ENCODE data around the gene TRIM41. TPM values are rescaled to one million over a fixed set of nuclear protein-coding genes. Genes with fewer than 3 reads are reported as not detected.

The TRIM41 gene
- total and polyA plus RNA-seq, 2 of the 13 experiments (the other 11 are each of a cell fraction or from before 2014, with no cell fraction given) = 10.2 to 16.7 TPM

GRCh38 chr5:181191526-181192336 lies 31.4 kb upstream of the TRIM41 start (continued):
- peak; percentile 74; the same call in 1 of the 2 replicates for TF ChIP-seq MTERF4 (CRISPR knock-in tag; IDR thresholded peaks at IDR 0.05)
- peak; percentile 63; the same call in 1 of the 2 replicates for TF ChIP-seq ZNF768 (CRISPR knock-in tag; IDR thresholded peaks at IDR 0.05)
- TF ChIP-seq BRCA1 (CRISPR knock-in tag; IDR thresholded peaks at IDR 0.05) = 0 out of 2 replicates have a peak, but pooled peaks have one; percentile 82
- peak; percentile 90 for TF ChIP-seq MED8 (CRISPR knock-in tag; IDR thresholded peaks at IDR 0.05; ENCODE audit: insufficient replicate concordance)
- TF ChIP-seq SSRP1 (CRISPR knock-in tag; IDR thresholded peaks at IDR 0.05) = peak; percentile 79; the same call in 1 of the 2 replicates
- TF ChIP-seq ZNF710 (CRISPR knock-in tag; IDR thresholded peaks at IDR 0.05; ENCODE audit: borderline replicate concordance) = peak; percentile 32; the same call in 1 of the 2 replicates
- TF ChIP-seq ZNF280D (CRISPR knock-in tag; IDR thresholded peaks at IDR 0.05) = no peak; the same call in 1 of the 2 replicates
- TF ChIP-seq ZMYM2 (CRISPR knock-in tag; IDR thresholded peaks at IDR 0.05) = 0 out of 2 replicates have a peak, but pooled peaks have one; percentile 58
- peak; percentile 21; the same call in 1 of the 2 replicates for TF ChIP-seq KIAA2018 (CRISPR knock-in tag; IDR thresholded peaks at IDR 0.05; ENCODE audit: borderline replicate concordance)
- peak; percentile 94 for TF ChIP-seq TOPORS (CRISPR knock-in tag; IDR thresholded peaks at IDR 0.05)
- TF ChIP-seq TMF1 (CRISPR knock-in tag; IDR thresholded peaks at IDR 0.05; ENCODE audit: low read depth) = peak; percentile 97
- TF ChIP-seq ZNF230 (CRISPR knock-in tag; IDR thresholded peaks at IDR 0.05) = no peak; the same call in 1 of the 2 replicates
- TF ChIP-seq PLRG1 (conservative IDR thresholded peaks at IDR 0.05) = no peak
- TF ChIP-seq KLF16 (CRISPR knock-in tag; IDR thresholded peaks at IDR 0.05) = peak in 1 of 2 experiments; percentile 89; a peak in 2 of 4 replicates
